Activated T-cell treated with anti-CD3 and anti-CD28 coated beads, Interleukin-2, amount 50 U/mL, for 72 hours (primary cell): ENCODE measurements around the gene ULK4. TPM values are rescaled to one million over a fixed set of nuclear protein-coding genes. Genes with fewer than 3 reads are reported as not detected.
"Not testable (repeated sequence)": the region's sequence is repeated elsewhere in the genome, so short reads cannot be mapped to it uniquely, and the experiment has no call there.

Source experiments
- ATAC-seq, 2 donors: fragments of 150-1000 bp; cut with Tn5 transposase; replicated peaks in 1 of 2; 2 replicates each; pipeline ENCODE4 v1.10.0; 2021; ENCODE audit warnings: moderate library complexity in 2 of 2, mild to moderate bottlenecking in 1 of 2
- DNase-seq, 2 donors: peaks; one replicate each; pipeline ENCODE4 v3.0.0; 2021 to 2022; ENCODE audit warnings: mixed read lengths in 1 of 2
- H3K27ac Mint-ChIP-seq: one replicate; pipeline ENCODE4 v1.8.0; 2022; ENCODE audit warnings: mild to moderate bottlenecking, moderate library complexity, mixed read lengths
- H3K27me3 Mint-ChIP-seq: one replicate; pipeline ENCODE4 v1.8.0; 2022; ENCODE audit warnings: low read depth, mixed read lengths
- H3K36me3 Mint-ChIP-seq, 2 donors: one replicate each; pipeline ENCODE4 v1.8.0; 2022; ENCODE audit warnings: mixed read lengths in 2 of 2, mild to moderate bottlenecking in 1 of 2; ENCODE audit not compliant: insufficient read depth in 2 of 2
- H3K4me1 Mint-ChIP-seq: one replicate; pipeline ENCODE4 v1.8.0; 2022; ENCODE audit warnings: low read depth, mixed read lengths
- H3K4me3 Mint-ChIP-seq, 2 donors: one replicate each; pipeline ENCODE4 v1.8.0; 2022; ENCODE audit warnings: mild to moderate bottlenecking in 2 of 2, mixed read lengths in 2 of 2, moderate library complexity in 2 of 2
- H3K9me3 Mint-ChIP-seq, 2 donors: one replicate each; pipeline ENCODE4 v1.8.0; 2022; ENCODE audit warnings: mixed read lengths in 2 of 2
- total RNA-seq, 2 donors: library from RNA; stranded (reverse); gene quantifications; one replicate each; pipeline ENCODE4 v1.2.3, GENCODE V29; 2022

The ULK4 gene
- total RNA-seq, 2 donors from 2014 or later, result 8.0 to 11.1 TPM

GRCh38 chr3:41417574-41417973 is 544.3 kb downstream of the ULK4 start:
- no peaks in the 10 kb centered on the region for H3K27me3 Mint-ChIP-seq
- H3K9me3 Mint-ChIP-seq, result no peaks in the 10 kb centered on the region
- H3K27ac Mint-ChIP-seq, result no peak overlapping the region
- H3K4me3 Mint-ChIP-seq, result no peak overlapping the region
- ATAC-seq, result no peak
- no peaks in the 10 kb centered on the region for H3K36me3 Mint-ChIP-seq
- H3K4me1 Mint-ChIP-seq, result peaks cover 10% of the 10 kb centered on the region
- DNase-seq, result no peak

DNA sequence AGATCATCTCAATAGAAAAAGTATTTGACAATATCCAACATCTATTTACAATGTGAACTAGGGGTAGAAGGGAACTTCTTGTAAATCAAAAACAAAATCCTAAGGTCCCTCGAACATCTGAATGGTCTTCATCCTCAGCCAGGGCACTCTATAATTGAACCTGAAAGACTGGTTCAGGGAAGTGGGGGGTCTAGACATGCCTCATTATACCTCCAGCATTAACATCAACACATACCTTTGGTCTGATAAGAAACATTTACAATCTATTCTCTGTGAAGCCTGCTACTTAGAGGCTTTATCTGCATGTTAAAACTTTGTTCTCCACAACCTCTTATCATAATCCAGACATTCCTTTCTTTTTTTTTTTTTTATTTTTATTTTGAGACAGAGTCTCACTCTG is 550.8 kb downstream of the ULK4 start:
- Mint-ChIP-seq H3K36me3 (no peaks in the 10 kb centered on the region), H3K4me1 (no peaks in the 10 kb centered on the region), H3K27me3 (no peaks in the 10 kb centered on the region), H3K27ac (no peak overlapping the region), H3K4me3 (no peak overlapping the region), H3K9me3 (peaks cover 0 to 4% of the 10 kb centered on the region in 2 donors)
- ATAC-seq, result no peak
- no peak for DNase-seq

- no peak for ATAC-seq
- no peak overlapping the region for H3K27ac Mint-ChIP-seq
- no peak overlapping the region for H3K4me3 Mint-ChIP-seq
- no peak for DNase-seq
- no peaks in the 10 kb centered on the region for H3K27me3 Mint-ChIP-seq
- H3K9me3 Mint-ChIP-seq, result peaks cover 0 to 4% of the 10 kb centered on the region in 2 donors
- H3K4me1 Mint-ChIP-seq, result no peaks in the 10 kb centered on the region
- no peaks in the 10 kb centered on the region for H3K36me3 Mint-ChIP-seq
Measured at GRCh38 chr3:41405466-41405865, 556.4 kb downstream of the ULK4 start.

DNA sequence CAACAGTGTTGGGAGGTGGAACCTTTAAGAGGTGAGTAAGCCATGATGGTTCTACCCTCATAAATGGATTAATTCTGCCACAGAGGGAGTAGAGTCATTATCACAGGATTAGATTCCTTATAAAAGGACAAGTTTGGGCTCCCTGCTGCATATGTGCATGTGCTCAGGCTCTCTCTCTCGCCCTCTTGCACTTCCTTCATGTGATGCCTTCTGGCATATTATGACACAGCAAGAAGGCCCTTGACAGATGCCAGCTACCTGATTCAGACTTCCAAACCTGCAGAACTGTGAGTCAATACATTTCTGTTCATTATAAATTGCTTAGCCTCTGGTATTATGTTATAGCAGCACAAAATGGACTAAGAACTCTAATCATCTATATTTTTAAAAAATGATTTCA is 557.3 kb downstream of the ULK4 start:
- H3K27me3 Mint-ChIP-seq, result no peaks in the 10 kb centered on the region
- H3K4me1 Mint-ChIP-seq, result no peaks in the 10 kb centered on the region
- no peak overlapping the region for H3K4me3 Mint-ChIP-seq
- H3K9me3 Mint-ChIP-seq, result peaks cover 0 to 4% of the 10 kb centered on the region in 2 donors
- ATAC-seq (no peak), DNase-seq (no peak)
- no peaks in the 10 kb centered on the region for H3K36me3 Mint-ChIP-seq
- no peak overlapping the region for H3K27ac Mint-ChIP-seq

DNA sequence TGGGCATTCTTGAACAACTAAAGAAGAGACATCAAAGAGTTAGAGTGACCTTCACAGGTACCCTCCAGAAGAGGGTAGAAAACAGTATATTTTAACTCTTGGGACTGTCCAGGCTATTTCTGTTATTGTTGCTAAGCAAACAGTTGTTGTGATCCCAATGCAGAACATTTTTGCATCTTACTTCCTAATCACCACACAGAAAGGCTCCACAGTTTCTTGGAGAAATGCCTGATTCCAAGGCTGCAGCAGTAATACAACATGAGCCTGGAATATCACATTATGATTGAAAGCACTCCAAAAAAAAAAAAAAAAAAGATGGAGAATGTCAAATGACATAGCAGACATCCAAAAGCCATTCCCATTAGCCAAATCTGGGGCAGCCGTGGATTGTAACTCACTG is 567.0 kb downstream of the ULK4 start:
- no peak for DNase-seq
- H3K27me3 Mint-ChIP-seq, result no peaks in the 10 kb centered on the region
- H3K4me1 Mint-ChIP-seq, result no peaks in the 10 kb centered on the region
- no peak overlapping the region for H3K4me3 Mint-ChIP-seq
- H3K9me3 Mint-ChIP-seq, result peaks cover 4 to 8% of the 10 kb centered on the region in 2 donors
- no peak for ATAC-seq
- peaks cover 0 to 4% of the 10 kb centered on the region in 2 donors for H3K36me3 Mint-ChIP-seq
- H3K27ac Mint-ChIP-seq, result no peak overlapping the region

DNA sequence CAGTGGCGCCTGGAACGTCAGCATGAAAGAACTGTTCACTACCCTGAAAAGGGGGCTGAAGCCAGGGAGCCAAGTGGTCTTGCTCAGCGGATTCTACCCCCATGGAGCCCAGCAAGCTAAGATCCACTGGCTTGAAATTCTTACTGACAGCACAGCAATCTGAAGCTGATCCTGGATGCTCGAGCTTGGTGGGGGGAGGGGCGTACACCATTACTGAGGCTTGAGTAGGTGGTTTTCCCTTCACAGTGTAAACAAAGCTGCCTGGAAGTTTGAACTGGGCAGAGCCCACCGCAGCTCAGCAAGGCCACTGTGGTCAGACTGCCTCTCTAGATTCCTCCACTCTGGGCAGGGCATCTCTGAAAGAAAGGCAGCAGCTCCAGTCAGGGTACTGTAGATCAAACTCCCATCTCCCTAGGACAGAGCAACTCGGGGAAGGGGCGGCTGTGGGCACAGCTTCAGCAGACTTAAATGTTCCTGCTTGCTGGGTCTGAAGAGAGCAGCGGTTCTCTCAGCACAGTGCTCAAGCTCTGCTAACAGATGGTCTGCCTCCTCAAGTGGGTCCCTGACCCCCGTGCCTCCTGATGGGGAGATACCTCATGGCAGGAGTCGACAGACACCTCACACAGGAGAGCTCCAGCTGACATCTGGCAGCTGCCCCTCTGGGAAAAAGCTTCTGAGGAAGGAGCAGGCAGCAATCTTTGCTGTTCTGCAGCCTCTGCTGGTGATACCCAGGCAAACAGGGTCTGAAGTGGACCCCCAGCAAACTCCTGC is 591.0 kb downstream of the ULK4 start:
- not testable (repeated sequence) for ATAC-seq, DNase-seq, H3K4me3 Mint-ChIP-seq, H3K4me1 Mint-ChIP-seq, H3K27me3 Mint-ChIP-seq, H3K27ac Mint-ChIP-seq
- H3K9me3 Mint-ChIP-seq, result peaks cover 5 to 16% of the 10 kb centered on the region in 2 donors
- peaks cover 11 to 12% of the 10 kb centered on the region in 2 donors for H3K36me3 Mint-ChIP-seq

GRCh38 chr3:41370307-41370706 is 591.6 kb downstream of the ULK4 start:
- Mint-ChIP-seq H3K4me3 (no peak overlapping the region), H3K27me3 (no peaks in the 10 kb centered on the region), H3K9me3 (peaks cover 5 to 16% of the 10 kb centered on the region in 2 donors), H3K4me1 (no peaks in the 10 kb centered on the region), H3K36me3 (peaks cover 11 to 12% of the 10 kb centered on the region in 2 donors), H3K27ac (no peak overlapping the region)
- DNase-seq, result no peak
- no peak for ATAC-seq

- Mint-ChIP-seq H3K27me3 (no peaks in the 10 kb centered on the region), H3K9me3 (peaks cover 5 to 16% of the 10 kb centered on the region in 2 donors), H3K36me3 (peaks cover 11 to 12% of the 10 kb centered on the region in 2 donors), H3K4me3 (no peak overlapping the region), H3K4me1 (no peaks in the 10 kb centered on the region), H3K27ac (no peak overlapping the region)
- DNase-seq, result no peak
- no peak for ATAC-seq
Measured at GRCh38 chr3:41369838-41370237, 592.1 kb downstream of the ULK4 start.

DNA sequence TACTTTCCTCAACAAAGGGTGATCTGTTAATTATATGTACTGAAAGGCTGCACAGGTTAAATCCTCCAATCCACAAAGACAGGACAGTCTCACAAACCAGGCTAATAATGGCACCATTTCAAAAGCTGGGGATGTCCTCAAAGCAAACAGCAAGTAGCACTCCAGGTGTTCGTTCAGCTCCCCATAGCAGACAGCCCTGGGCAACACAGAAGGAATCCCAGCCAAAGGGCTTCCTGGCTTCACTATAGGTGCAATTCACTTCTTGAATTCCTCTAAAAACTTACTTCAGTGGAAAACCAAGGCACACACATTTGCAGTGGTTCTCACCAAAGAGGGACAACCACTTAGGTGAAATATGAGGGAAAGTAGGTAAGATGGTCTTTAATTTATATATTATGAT is 595.9 kb downstream of the ULK4 start:
- Mint-ChIP-seq H3K27ac (no peak overlapping the region), H3K9me3 (peaks cover 0 to 2% of the 10 kb centered on the region in 2 donors), H3K4me3 (no peak overlapping the region), H3K4me1 (no peaks in the 10 kb centered on the region), H3K27me3 (no peaks in the 10 kb centered on the region), H3K36me3 (no peaks in the 10 kb centered on the region)
- DNase-seq (no peak), ATAC-seq (no peak)

GRCh38 chr3:41364736-41365135 is 597.2 kb downstream of the ULK4 start:
- H3K27ac Mint-ChIP-seq, result no peak overlapping the region
- no peaks in the 10 kb centered on the region for H3K4me1 Mint-ChIP-seq
- no peaks in the 10 kb centered on the region for H3K36me3 Mint-ChIP-seq
- no peak overlapping the region for H3K4me3 Mint-ChIP-seq
- H3K27me3 Mint-ChIP-seq, result no peaks in the 10 kb centered on the region
- ATAC-seq (no peak), DNase-seq (no peak)
- peaks cover 0 to 4% of the 10 kb centered on the region in 2 donors for H3K9me3 Mint-ChIP-seq

DNA sequence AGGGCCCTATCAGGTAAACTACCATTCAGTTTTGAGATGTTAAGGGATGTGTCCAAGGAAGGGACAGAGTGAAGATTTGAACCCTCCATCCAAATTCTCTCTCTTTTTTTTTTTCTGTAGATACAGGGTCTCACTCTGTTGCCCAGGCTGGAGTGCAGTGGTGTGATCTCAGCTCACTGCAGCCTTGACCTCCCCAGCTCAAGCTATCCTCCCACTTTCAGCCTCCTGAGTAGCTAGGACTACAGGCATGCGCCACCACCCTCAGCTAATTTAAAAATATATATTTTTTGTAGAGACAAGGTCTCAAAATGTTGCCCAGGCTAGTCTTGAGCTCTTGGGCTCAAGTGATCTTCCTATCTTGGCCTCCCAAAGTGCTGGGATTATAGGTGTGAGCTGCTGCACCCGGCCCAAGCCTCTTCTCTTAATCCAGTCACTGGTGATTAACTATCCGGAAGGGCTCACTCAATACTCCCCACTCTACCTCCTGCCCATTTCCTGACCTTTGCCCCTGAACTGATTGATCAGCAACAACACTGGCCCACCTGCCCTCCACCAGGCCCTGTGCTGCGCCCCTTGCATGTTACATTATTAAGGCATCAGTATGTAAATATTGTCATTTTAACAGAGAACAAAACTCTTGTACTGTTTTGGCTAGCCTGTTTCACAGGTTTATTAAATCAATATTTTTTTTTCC is 597.9 kb downstream of the ULK4 start:
- H3K36me3 Mint-ChIP-seq, result no peaks in the 10 kb centered on the region
- H3K4me1 Mint-ChIP-seq, result no peaks in the 10 kb centered on the region
- ATAC-seq (no peak), DNase-seq (no peak)
- H3K4me3 Mint-ChIP-seq, result no peak overlapping the region
- no peak overlapping the region for H3K27ac Mint-ChIP-seq
- H3K9me3 Mint-ChIP-seq, result peaks cover 0 to 4% of the 10 kb centered on the region in 2 donors
- peaks cover 3% of the 10 kb centered on the region for H3K27me3 Mint-ChIP-seq

DNA sequence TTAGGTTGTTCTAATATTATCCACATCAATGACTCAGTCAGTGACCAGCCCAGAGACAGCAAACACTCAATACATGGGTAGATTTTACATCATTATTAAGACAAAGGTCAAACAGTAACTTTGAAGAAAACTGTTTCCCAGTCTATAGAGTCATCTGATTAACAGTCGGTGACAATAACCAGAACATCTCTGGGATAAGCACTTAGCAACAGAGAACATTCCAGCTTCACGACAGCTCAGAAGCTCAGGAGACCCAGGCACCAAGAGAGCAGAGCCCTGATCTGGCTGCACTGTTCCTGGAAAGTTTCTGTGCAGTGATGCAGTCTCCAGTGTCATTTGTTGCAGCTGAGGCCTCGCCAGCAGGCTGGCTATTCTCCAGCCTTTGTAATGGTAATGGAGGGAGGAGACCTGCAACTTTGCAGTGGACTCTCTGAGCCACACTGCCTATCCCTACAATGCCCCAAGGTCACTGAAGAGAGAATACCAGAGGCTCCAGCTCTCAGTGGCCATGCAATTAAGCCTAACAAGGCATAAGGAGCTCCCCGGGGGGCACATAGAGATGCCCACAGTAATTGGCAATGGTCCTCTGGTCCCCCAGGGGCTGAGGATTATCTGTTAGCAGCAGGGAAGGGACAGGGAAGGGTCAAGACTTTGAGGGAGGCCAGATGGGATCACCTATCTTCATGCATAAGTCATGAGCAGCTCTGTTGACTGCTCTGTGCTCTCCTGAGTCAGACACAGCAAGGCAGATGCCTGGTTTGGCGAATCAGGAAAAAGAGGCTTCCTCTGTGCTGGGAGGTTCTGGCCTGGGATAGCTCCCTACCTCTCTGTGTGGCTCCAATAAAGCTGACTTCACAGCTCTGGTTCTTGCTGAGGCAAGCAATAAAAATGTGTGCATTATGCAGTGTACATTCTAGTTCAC is 599.0 kb downstream of the ULK4 start:
- Mint-ChIP-seq H3K4me3 (no peak overlapping the region), H3K4me1 (no peaks in the 10 kb centered on the region), H3K27ac (no peak overlapping the region), H3K9me3 (peaks cover 0 to 1% of the 10 kb centered on the region in 2 donors), H3K27me3 (peaks cover 5% of the 10 kb centered on the region), H3K36me3 (no peaks in the 10 kb centered on the region)
- ATAC-seq (no peak), DNase-seq (no peak)

GRCh38 chr3:41357271-41357670 is 604.6 kb downstream of the ULK4 start:
- H3K27me3 Mint-ChIP-seq, result peaks cover 5% of the 10 kb centered on the region
- no peaks in the 10 kb centered on the region for H3K36me3 Mint-ChIP-seq
- H3K27ac Mint-ChIP-seq, result no peak overlapping the region
- H3K4me1 Mint-ChIP-seq, result no peaks in the 10 kb centered on the region
- no peak overlapping the region for H3K4me3 Mint-ChIP-seq
- H3K9me3 Mint-ChIP-seq, result peaks cover 0 to 1% of the 10 kb centered on the region in 2 donors
- DNase-seq, result no peak
- ATAC-seq, result no peak
